GM10266 (cell line): Measurements from ENCODE around the gene FDXACB1.

Source experiments
- DNase-seq: peaks from one replicate; pipeline ENCODE4 v3.0.0; 2012; ENCODE audit errors: extremely low spot score
- CTCF ChIP-seq: IDR thresholded peaks from 2 replicates; pipeline ENCODE4 v1.5.1; 2012; ENCODE audit warnings: mild to moderate bottlenecking, low read depth; ENCODE audit not compliant: control insufficient read depth, insufficient read depth; ENCODE audit errors: missing control alignments

FDXACB1 gene

DNA sequence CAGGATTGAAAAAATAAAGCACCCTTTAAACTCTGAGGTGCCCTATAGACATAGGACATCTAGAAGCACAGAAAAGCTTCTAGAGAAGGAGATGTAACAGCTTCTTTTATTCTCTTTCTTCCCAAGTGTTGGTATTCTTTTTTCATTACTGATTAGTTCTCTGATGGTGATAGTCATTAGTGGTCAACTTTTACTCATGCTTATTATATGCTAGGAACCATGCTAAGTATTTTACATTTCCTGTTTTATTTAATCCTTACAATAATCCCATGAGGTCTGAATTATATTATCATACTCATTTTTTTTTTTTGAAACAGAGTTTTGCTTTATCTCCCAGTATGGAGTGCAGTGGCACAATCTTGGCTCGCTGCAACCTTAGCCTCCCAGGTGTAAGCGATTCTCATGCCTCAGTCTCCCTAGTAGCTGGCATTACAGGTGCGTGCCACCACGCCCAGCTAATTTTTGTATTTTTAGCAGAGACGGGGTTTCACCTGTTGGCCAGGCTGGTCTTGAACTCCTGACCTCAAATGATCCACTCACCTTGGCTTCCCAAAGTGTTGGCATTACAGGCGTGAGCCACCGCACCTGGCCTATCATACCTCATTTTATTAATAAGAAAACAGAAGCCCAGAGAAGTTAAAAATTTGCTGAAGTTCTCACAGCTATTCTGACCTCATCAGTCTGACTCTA is 42.7 kb upstream of the FDXACB1 start:
- DNase-seq, result no peak
- TF ChIP-seq CTCF, result no peak

DNA sequence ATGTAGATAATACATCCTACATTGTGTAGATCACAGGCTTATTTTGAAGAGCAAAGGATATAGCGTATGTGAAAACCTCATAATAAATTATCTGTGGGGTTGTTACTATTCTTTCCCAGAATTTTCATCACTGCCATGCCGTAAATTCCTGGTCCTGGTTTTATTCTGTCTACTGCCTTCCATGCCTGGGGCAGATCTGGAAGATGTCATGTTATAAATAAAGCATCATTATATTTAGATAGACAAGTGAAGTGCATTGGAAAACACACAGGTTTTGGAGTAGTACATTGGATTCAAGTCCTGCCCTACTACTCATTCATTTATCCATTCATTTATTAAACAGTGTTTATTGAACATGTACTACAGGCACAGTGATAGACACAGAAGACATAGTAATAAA is 41.9 kb upstream of the FDXACB1 start:
- TF ChIP-seq CTCF, result no peak
- DNase-seq, result no peak

DNA sequence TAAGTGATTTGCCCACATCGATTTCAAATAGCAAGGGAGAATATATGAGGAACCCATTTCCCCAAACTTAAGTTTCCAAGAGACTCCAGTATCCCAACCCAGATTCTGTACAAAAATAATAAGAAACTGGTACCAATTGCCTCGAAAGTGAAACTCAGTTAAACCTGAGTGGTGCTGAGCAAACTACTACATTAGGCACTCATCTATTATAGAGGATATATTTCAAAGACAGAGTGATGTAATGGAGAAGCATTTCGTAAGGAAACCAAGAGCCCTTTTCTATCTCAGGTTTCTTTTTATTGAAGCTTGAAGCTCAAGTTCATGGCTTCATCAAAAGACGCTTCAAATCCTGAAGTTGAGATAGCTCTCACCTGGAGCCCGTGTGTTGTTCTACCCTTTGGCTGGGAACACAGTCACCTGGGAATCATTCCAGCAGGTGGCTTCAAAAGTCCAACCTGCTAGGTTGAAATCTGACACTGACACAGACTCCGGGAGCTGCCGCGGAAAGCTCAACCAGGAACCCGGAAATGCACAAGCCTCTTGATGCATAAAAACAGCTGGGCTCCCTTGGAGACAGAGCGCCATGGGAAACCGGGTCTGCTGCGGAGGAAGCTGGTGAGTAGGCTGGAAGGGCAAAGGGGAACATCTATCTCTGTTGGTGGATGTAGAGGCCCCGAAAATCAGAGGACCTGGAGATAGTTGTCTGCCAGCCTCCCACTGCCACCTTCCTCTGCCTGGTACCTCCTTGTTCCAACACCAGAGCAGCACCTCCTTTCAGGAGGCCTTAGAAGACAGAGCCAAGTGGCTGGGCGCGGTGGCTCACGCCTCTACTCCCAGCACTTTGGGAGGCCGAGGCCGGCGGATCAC is 39.7 kb upstream of the FDXACB1 start, which contains the start of gene C11orf52:
Gene C11orf52, plus strand, starts transcription at position 524 of the 867 bp plus-strand sequence. Its CDS starts 60 bp downstream, at position 584.
- DNase-seq, result no peak
- TF ChIP-seq CTCF, result no peak

- TF ChIP-seq CTCF, result no peak
These were observed 38.8 kb upstream of the FDXACB1 start for GRCh38 chr11:111917788-111918187.

DNA sequence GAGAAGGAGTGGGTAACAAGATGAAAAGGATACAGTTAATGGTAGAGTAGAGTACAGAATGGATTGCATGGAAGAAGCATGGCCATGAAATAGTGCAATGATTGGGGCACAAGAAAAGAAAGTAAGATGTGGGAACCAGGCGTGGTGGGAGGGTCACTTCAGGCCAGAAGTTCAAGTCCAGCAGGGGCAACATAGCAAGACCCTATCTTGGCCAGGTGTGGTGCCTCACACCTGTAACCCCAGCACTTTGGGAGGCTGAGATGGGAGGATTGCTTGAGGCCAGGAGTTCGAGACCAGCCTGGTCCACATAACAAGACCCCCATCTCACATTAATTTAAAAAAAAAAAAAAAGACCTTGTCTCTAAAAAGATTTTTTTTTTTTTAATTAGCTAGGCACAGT is 38.3 kb upstream of the FDXACB1 start:
- no peak for DNase-seq
- TF ChIP-seq CTCF, result no peak

More at GRCh38 chr11:111917788-111918187, 38.8 kb upstream of the FDXACB1 start:
- no peak for DNase-seq

GRCh38 chr11:111916768-111917167 is 37.8 kb upstream of the FDXACB1 start:
- no peak for DNase-seq
- TF ChIP-seq CTCF, result no peak

DNA sequence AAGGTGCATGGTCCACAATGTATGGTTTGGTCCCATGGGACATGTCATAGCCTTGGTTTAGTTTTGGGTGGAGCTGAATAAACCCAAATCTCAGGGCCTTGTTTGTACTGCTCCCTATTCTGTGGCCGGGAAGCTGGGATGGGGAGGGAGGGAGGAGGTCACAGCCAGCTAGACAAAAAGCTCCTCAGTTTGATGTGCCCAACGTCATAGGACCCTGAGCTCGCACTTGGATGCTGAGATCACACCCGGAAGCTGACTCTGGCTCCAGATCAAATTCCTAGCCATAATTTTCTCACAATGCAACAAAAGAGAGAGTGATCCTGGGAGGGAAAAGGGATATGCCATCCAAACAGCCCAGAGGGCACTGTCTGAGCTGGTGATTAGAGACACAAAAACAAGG is 35.0 kb upstream of the FDXACB1 start:
- no peak for TF ChIP-seq CTCF

More for the DNA sequence above, 35.0 kb upstream of the FDXACB1 start:
- DNase-seq, result no peak
